Activated T-cell treated with anti-CD3 and anti-CD28 coated beads, Interleukin-2, amount 50 U/mL, for 72 hours (primary cell): ENCODE measurements around the gene MAGI2. TPM values are rescaled to one million over a fixed set of nuclear protein-coding genes. Genes with fewer than 3 reads are reported as not detected.
"Not testable (repeated sequence)": the region's sequence is repeated elsewhere in the genome, so short reads cannot be mapped to it uniquely, and the experiment has no call there.

Source experiments
- ATAC-seq, 2 donors: fragments of 150-1000 bp; cut with Tn5 transposase; replicated peaks in 1 of 2; 2 replicates each; pipeline ENCODE4 v1.10.0; 2021; ENCODE audit warnings: moderate library complexity in 2 of 2, mild to moderate bottlenecking in 1 of 2
- DNase-seq, 2 donors: peaks; one replicate each; pipeline ENCODE4 v3.0.0; 2021 to 2022; ENCODE audit warnings: mixed read lengths in 1 of 2
- H3K27ac Mint-ChIP-seq: one replicate; pipeline ENCODE4 v1.8.0; 2022; ENCODE audit warnings: mild to moderate bottlenecking, moderate library complexity, mixed read lengths
- H3K27me3 Mint-ChIP-seq: one replicate; pipeline ENCODE4 v1.8.0; 2022; ENCODE audit warnings: low read depth, mixed read lengths
- H3K36me3 Mint-ChIP-seq, 2 donors: one replicate each; pipeline ENCODE4 v1.8.0; 2022; ENCODE audit warnings: mixed read lengths in 2 of 2, mild to moderate bottlenecking in 1 of 2; ENCODE audit not compliant: insufficient read depth in 2 of 2
- H3K4me1 Mint-ChIP-seq: one replicate; pipeline ENCODE4 v1.8.0; 2022; ENCODE audit warnings: low read depth, mixed read lengths
- H3K4me3 Mint-ChIP-seq, 2 donors: one replicate each; pipeline ENCODE4 v1.8.0; 2022; ENCODE audit warnings: mild to moderate bottlenecking in 2 of 2, mixed read lengths in 2 of 2, moderate library complexity in 2 of 2
- H3K9me3 Mint-ChIP-seq, 2 donors: one replicate each; pipeline ENCODE4 v1.8.0; 2022; ENCODE audit warnings: mixed read lengths in 2 of 2
- total RNA-seq, 2 donors: library from RNA; stranded (reverse); gene quantifications; one replicate each; pipeline ENCODE4 v1.2.3, GENCODE V29; 2022

Gene MAGI2
- total RNA-seq, 2 donors from 2014 or later = 0.31 to 0.44 TPM

DNA sequence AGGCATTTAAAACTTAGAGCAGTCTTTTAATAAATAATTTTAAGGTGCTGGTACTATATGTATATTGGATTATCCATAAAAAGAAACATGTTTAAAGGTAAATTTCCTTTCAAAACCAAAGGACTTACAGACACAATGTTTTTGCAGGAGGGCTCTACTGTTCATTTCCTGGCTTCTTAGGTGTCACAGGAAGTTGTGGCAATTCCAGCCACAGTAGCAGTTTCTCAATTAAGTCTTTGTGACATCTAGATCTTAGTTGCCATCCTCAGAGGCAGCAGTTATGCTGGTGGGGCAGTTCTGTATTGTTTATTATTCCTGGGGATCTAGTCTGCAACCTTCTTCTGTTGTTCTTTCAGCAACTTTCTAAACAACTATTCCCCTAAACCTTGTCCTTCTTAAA is 460.1 kb downstream of the MAGI2 start:
- H3K27ac Mint-ChIP-seq = no peak overlapping the region
- H3K4me3 Mint-ChIP-seq = no peak overlapping the region
- ATAC-seq = no peak
- H3K4me1 Mint-ChIP-seq = no peaks in the 10 kb centered on the region
- peaks cover 0 to 8% of the 10 kb centered on the region in 2 donors for H3K9me3 Mint-ChIP-seq
- H3K27me3 Mint-ChIP-seq = no peaks in the 10 kb centered on the region
- DNase-seq = no peak
- H3K36me3 Mint-ChIP-seq = no peaks in the 10 kb centered on the region

DNA sequence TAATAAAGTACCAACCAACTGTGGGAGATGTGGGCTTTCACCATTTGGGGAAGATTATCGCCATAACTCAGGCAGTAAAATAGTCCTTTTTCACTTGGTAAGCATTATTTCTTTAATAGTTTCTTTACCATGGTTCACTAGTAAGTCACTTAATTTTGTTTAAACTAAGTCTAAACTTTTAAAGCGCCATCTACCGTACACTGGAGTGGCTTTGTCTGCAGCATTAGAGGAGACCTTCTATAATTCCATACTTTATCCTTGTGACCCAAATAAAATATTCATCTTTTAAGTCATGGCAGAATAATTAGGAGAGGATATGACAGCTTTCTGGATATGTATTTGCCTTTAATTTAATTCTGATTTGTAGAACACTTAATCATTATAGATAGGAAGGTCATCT is 468.0 kb downstream of the MAGI2 start:
- no peaks in the 10 kb centered on the region for H3K36me3 Mint-ChIP-seq
- DNase-seq = no peak

DNA sequence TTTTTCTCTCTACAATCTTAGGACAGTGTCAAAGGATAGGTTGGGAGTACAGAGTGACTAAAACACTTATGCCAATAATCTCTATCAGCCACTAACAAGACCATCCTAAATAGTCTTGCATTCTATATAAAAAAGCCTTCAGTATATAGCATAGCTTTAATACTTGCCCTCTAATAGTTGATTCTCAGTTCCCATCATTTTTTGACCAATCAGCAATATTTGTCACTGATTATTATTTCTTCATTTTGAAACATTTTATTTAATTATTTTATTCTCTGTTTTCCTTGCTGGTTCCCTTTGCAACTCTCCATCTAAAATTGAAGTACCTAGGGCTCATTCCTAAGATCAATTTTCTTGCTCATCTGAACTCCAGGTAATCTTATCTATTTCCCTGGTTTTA is 470.0 kb downstream of the MAGI2 start:
- Mint-ChIP-seq H3K36me3 (no peaks in the 10 kb centered on the region), H3K4me1 (no peaks in the 10 kb centered on the region), H3K4me3 (no peak overlapping the region), H3K27me3 (no peaks in the 10 kb centered on the region), H3K9me3 (peaks cover 4 to 6% of the 10 kb centered on the region in 2 donors), H3K27ac (no peak overlapping the region)
- ATAC-seq (no peak), DNase-seq (no peak)

More for the DNA sequence above, 468.0 kb downstream of the MAGI2 start:
- ATAC-seq = no peak
- no peaks in the 10 kb centered on the region for H3K27me3 Mint-ChIP-seq
- peaks cover 3 to 9% of the 10 kb centered on the region in 2 donors for H3K9me3 Mint-ChIP-seq
- no peak overlapping the region for H3K4me3 Mint-ChIP-seq
- no peaks in the 10 kb centered on the region for H3K4me1 Mint-ChIP-seq
- H3K27ac Mint-ChIP-seq = no peak overlapping the region

DNA sequence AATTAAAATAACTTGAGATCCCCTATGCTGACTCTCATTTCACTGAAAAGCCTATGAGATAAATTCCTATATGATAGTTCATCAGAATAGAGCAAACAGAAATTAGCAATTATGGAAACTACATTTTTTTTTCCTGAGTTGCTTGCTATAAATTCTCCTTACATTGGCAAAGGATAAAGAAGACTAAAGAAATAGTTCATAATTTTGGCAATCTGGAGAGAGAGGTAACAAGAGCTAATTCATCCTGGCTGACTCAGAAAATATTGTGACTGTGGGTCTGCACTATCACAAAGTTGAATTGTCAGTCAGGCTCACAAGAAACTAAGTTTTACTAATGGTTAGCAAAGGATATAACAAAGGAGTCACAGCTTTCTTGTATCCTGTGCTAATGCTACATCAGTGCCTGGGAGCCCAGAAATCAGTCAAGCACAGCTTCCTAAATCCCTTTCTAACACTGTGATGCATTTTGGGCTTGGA is 483.0 kb downstream of the MAGI2 start:
- DNase-seq = no peak
- Mint-ChIP-seq H3K27ac (no peak overlapping the region), H3K27me3 (no peaks in the 10 kb centered on the region), H3K4me1 (no peaks in the 10 kb centered on the region), H3K36me3 (no peaks in the 10 kb centered on the region), H3K9me3 (peaks cover 3 to 4% of the 10 kb centered on the region in 2 donors), H3K4me3 (no peak overlapping the region)
- ATAC-seq = no peak

DNA sequence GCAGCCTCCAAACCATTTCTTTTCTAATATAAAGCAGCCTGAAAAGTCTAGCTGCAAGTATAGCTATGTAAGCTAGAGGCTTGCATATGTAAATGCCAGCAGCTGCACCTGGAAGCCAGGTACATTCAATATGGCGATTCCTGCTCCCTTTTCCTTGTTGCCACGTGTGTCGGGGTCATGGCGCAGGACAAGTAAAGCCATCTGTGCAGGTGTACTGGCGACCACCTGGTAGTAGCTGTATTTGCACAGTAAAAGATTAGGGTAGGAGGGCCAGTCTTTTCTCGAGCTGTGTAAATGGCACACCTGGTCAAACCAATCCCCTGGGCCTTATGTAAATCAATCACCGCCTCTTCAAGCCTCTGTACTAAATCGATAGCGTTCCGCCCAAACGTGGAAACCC is 484.5 kb downstream of the MAGI2 start:
- Mint-ChIP-seq H3K27ac (no peak overlapping the region), H3K4me3 (no peak overlapping the region), H3K4me1 (no peaks in the 10 kb centered on the region), H3K9me3 (peaks cover 3 to 4% of the 10 kb centered on the region in 2 donors), H3K27me3 (no peaks in the 10 kb centered on the region), H3K36me3 (no peaks in the 10 kb centered on the region)
- ATAC-seq (no peak), DNase-seq (no peak)

DNA sequence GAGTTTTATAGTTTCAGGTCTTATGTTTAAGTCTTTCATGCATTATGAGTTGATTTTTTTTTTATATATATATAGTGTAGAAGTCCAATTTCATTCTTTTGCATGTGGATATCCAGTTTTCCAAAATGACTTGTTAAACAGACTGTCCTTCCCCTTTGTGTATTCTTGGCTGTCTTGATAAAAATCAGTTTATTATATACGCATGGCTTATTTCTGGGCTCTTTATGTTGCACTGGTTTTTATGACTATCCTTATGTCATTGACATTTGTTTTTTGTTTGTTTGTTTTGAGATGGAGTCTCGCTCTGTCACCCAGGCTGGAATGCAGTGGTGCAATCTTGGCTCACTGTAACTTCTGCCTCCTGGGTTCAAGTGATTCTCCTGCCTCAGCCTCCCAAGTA is 485.9 kb downstream of the MAGI2 start:
- not testable (repeated sequence) for DNase-seq, H3K4me1 Mint-ChIP-seq, H3K27me3 Mint-ChIP-seq, H3K27ac Mint-ChIP-seq, H3K9me3 Mint-ChIP-seq, H3K4me3 Mint-ChIP-seq, ATAC-seq, H3K36me3 Mint-ChIP-seq

DNA sequence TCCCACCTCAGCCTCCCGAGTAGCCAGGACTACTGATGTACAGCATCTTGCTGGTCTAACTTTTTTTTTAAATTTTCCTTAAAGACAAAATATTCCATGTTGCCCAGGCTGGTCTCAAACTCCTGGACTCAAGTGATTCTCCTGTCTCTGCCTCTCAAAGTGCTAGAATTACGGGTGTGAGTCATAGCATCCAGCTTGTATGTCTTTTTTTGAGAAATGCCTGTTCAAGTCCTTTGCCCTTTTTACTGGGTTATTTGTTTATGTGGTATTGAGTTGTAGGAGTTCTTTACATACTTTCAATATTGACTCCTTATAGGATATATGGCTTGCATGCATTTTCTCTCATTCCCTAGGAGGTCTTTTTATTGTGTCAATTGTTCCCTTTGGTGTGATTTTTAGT is 486.4 kb downstream of the MAGI2 start:
- peaks cover 3 to 4% of the 10 kb centered on the region in 2 donors for H3K9me3 Mint-ChIP-seq
- H3K4me1 Mint-ChIP-seq = no peaks in the 10 kb centered on the region
- no peak for ATAC-seq
- H3K27me3 Mint-ChIP-seq = no peaks in the 10 kb centered on the region
- no peak overlapping the region for H3K27ac Mint-ChIP-seq
- no peaks in the 10 kb centered on the region for H3K36me3 Mint-ChIP-seq
- no peak for DNase-seq
- no peak overlapping the region for H3K4me3 Mint-ChIP-seq

DNA sequence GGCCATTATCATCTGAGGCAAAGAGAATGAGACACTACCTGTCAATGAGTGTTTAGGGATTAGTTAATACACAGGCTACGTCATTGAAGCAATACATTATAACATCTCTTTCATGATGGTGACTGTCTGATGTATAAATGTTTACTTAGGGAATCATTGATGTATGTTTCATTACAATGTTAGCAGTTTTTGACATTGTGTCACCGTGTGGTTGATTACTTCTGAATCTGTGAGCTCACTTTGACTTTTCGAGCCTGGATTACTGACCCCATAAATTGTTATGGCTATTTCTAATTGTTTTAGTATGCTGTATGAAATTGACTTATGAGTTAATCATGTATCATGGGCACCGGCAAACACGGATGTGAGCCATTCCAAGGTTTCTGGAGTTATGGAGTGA is 494.0 kb downstream of the MAGI2 start:
- Mint-ChIP-seq H3K27ac (no peak overlapping the region), H3K4me1 (no peaks in the 10 kb centered on the region), H3K27me3 (no peaks in the 10 kb centered on the region), H3K9me3 (peaks cover 2 to 4% of the 10 kb centered on the region in 2 donors), H3K4me3 (no peak overlapping the region), H3K36me3 (no peaks in the 10 kb centered on the region)
- DNase-seq (no peak), ATAC-seq (no peak)

DNA sequence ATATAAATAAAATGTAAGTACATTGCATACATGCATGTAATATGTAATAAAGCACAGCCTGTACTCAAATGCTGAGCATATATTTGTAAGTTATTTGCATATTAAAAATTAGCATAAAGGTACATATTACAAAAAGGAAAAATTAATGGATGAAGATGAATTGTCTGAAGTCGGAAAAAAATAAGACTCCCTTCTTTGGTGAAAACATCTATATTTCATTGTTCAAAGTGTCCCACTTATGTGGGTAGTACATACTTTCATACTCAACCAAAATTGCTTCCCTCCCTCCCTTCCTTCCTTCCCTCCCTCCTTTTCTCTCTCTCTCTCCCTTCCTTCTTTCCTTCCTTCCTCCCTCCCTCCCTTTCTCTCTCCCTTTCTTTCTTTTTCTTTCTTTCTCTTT is 498.1 kb downstream of the MAGI2 start:
- Mint-ChIP-seq H3K4me3 (no peak overlapping the region), H3K4me1 (no peaks in the 10 kb centered on the region), H3K27me3 (no peaks in the 10 kb centered on the region), H3K36me3 (no peaks in the 10 kb centered on the region), H3K9me3 (peaks cover 2 to 6% of the 10 kb centered on the region in 2 donors), H3K27ac (no peak overlapping the region)
- DNase-seq (no peak), ATAC-seq (no peak)

DNA sequence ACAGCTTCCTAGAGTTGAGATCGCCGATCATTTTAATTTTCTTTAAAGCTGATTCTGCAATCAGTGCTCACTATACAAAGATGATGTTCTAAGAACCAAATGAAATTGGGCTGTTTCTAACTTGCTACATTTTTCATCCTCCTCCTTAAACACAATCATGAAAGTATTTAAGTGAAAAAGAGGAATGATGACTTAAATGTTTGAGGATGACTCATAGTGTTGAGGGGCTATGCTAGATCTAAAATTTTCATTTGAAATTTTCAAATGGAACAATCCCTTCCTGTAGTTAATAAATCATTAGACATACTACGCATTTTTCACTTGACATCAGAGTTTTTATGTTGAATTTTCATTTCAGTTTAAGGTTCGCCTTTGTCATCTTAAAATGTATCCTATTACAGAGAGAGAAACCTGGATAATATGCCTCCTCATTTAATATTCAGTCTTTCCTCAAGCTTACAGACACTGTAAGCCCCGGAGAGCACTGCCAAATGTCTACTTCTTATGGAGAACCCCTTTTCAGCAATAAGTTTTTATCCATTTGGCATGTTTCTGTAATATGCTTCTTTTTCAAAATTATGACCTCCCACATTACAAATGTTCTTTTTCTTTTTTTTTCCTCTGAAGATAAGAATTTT is 499.6 kb downstream of the MAGI2 start:
- H3K4me1 Mint-ChIP-seq = no peaks in the 10 kb centered on the region
- no peaks in the 10 kb centered on the region for H3K36me3 Mint-ChIP-seq
- H3K9me3 Mint-ChIP-seq = peaks cover 2 to 6% of the 10 kb centered on the region in 2 donors
- H3K4me3 Mint-ChIP-seq = no peak overlapping the region
- no peaks in the 10 kb centered on the region for H3K27me3 Mint-ChIP-seq
- ATAC-seq = no peak
- H3K27ac Mint-ChIP-seq = no peak overlapping the region
- DNase-seq = no peak

DNA sequence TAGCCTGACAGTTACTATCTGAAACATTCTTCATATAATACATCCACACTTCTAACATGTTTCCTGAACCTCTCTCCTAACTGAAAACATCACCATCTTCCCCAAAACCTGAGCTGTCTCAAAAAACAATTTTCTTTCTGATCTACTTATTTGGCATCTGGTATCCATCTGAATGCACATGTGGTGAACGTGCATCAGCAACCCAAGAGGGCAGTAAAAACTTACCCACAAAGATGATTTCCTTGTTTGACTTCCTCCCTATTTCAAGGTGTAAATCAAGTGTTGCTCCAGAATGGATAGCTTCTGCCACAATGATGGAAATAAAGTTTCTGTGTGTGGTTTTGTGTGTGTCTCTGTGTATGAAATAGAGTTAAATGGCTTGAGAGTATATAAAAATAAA is 500.4 kb downstream of the MAGI2 start:
- Mint-ChIP-seq H3K36me3 (no peaks in the 10 kb centered on the region), H3K27ac (no peak overlapping the region), H3K27me3 (no peaks in the 10 kb centered on the region), H3K4me3 (no peak overlapping the region), H3K4me1 (no peaks in the 10 kb centered on the region), H3K9me3 (peaks cover 2 to 8% of the 10 kb centered on the region in 2 donors)
- DNase-seq (no peak), ATAC-seq (no peak)

DNA sequence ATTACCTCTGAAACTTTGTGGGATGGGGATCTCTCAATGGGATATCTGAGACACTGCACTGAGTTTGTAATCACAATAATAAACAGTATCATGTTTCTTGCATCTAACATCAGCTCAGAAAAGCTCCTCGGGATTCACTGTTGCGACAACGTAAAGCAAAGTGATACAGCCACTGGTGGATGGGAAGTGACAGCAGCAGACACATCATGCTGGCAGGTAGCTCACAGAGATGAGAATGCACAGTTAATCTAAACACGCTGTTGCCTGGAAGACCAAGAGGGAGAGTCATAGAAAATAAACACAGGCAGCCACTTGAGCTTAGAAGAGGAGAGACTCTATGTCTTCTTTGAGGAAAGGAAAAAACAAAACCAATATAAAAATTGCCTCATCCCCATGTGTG is 513.8 kb downstream of the MAGI2 start:
- no peak for ATAC-seq

DNA sequence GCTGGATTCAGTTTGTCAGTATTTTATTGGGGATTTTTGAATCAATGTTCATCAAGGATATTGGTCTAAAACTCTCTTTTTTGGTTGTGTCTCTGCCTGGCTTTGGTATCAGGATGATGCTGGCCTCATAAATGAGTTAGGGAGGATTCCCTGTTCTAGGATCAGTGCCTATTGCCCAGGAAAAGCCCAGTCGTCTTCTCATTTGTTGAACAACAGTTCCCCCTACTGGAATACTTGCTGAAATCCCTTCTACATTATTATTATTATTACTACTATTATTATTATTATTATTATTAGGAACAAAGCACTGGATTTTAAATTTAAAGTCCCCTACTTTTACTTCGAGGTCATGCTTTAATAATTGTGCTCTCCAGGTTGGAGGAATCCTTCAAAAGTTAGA is 528.9 kb downstream of the MAGI2 start:
- no peak overlapping the region for H3K4me3 Mint-ChIP-seq
- DNase-seq (no peak), ATAC-seq (no peak)
- peaks cover 0 to 2% of the 10 kb centered on the region in 2 donors for H3K9me3 Mint-ChIP-seq
- H3K27ac Mint-ChIP-seq = no peak overlapping the region
- H3K4me1 Mint-ChIP-seq = no peaks in the 10 kb centered on the region
- H3K36me3 Mint-ChIP-seq = no peaks in the 10 kb centered on the region
- no peaks in the 10 kb centered on the region for H3K27me3 Mint-ChIP-seq

More for the DNA sequence above, 513.8 kb downstream of the MAGI2 start:
- H3K27ac Mint-ChIP-seq = no peak overlapping the region
- no peak for DNase-seq
- peaks cover 2 to 6% of the 10 kb centered on the region in 2 donors for H3K9me3 Mint-ChIP-seq
- H3K27me3 Mint-ChIP-seq = no peaks in the 10 kb centered on the region
- no peak overlapping the region for H3K4me3 Mint-ChIP-seq
- H3K4me1 Mint-ChIP-seq = no peaks in the 10 kb centered on the region
- H3K36me3 Mint-ChIP-seq = no peaks in the 10 kb centered on the region

DNA sequence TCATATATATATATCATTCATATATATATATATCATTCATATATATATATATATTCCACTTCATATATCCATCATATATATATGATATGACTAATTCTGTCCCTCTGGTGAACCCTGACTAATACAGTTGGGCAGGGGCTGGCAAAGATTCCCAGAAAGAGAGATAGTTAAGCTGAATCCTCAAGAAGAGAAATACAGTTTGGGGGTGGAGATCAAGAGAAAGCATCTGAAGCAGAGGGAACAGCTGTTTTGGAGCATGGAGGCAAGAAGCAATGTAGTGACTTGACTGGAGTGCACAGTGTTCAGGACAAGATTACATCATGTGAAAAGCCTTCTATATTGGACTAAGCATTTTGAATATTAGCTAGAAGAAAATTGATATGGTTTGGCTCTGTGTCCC is 540.7 kb downstream of the MAGI2 start:
- no peak for ATAC-seq
- H3K9me3 Mint-ChIP-seq = peaks cover 5 to 9% of the 10 kb centered on the region in 2 donors
- DNase-seq = no peak
- no peak overlapping the region for H3K4me3 Mint-ChIP-seq
- no peaks in the 10 kb centered on the region for H3K27me3 Mint-ChIP-seq
- H3K4me1 Mint-ChIP-seq = no peaks in the 10 kb centered on the region
- no peak overlapping the region for H3K27ac Mint-ChIP-seq
- H3K36me3 Mint-ChIP-seq = no peaks in the 10 kb centered on the region
